ENCODE measurements around the gene CMSS1.

Gene CMSS1

GRCh38 chr3:100140976-100141375 lies 323.3 kb downstream of the CMSS1 start:
- H3K27me3 Mint-ChIP-seq = no peaks in the 10 kb centered on the region
- H3K4me3 Mint-ChIP-seq = no peak overlapping the region
- peaks cover 60% of the 10 kb centered on the region for H3K36me3 Mint-ChIP-seq (ENCODE audit: low read depth)
- peaks cover 26% of the 10 kb centered on the region for H3K9me3 Mint-ChIP-seq
- H3K4me1 Mint-ChIP-seq (ENCODE audit: low read depth) = no peaks in the 10 kb centered on the region
- no peak overlapping the region for H3K27ac Mint-ChIP-seq

- Mint-ChIP-seq H3K27ac (no peak overlapping the region), H3K4me3 (no peak overlapping the region), H3K27me3 (no peaks in the 10 kb centered on the region), H3K4me1 (ENCODE audit: low read depth) (no peaks in the 10 kb centered on the region), H3K36me3 (ENCODE audit: low read depth) (peaks cover 59% of the 10 kb centered on the region), H3K9me3 (peaks cover 26% of the 10 kb centered on the region)
Measured at GRCh38 chr3:100141586-100141985, 323.9 kb downstream of the CMSS1 start.

- H3K4me1 Mint-ChIP-seq (ENCODE audit: low read depth) = no peaks in the 10 kb centered on the region
- peaks cover 26% of the 10 kb centered on the region for H3K9me3 Mint-ChIP-seq
- no peak overlapping the region for H3K27ac Mint-ChIP-seq
- no peaks in the 10 kb centered on the region for H3K27me3 Mint-ChIP-seq
- peaks cover 61% of the 10 kb centered on the region for H3K36me3 Mint-ChIP-seq (ENCODE audit: low read depth)
- no peak overlapping the region for H3K4me3 Mint-ChIP-seq
Measured at GRCh38 chr3:100144255-100144866, 326.7 kb downstream of the CMSS1 start.

GRCh38 chr3:100149130-100149529 lies 331.5 kb downstream of the CMSS1 start:
- Mint-ChIP-seq H3K4me3 (no peak overlapping the region), H3K27ac (no peak overlapping the region), H3K27me3 (no peaks in the 10 kb centered on the region), H3K9me3 (peaks cover 2% of the 10 kb centered on the region), H3K4me1 (ENCODE audit: low read depth) (peaks cover 7% of the 10 kb centered on the region), H3K36me3 (ENCODE audit: low read depth) (peaks cover 67% of the 10 kb centered on the region)

GRCh38 chr3:100149713-100150415 lies 332.2 kb downstream of the CMSS1 start:
- Mint-ChIP-seq H3K27ac (no peak overlapping the region), H3K27me3 (no peaks in the 10 kb centered on the region), H3K9me3 (peaks cover 1% of the 10 kb centered on the region), H3K36me3 (ENCODE audit: low read depth) (peaks cover 70% of the 10 kb centered on the region), H3K4me3 (no peak overlapping the region), H3K4me1 (ENCODE audit: low read depth) (peaks cover 7% of the 10 kb centered on the region)

- no peaks in the 10 kb centered on the region for H3K27me3 Mint-ChIP-seq
- peak overlapping the region; percentile 4 for H3K27ac Mint-ChIP-seq
- peaks cover 7% of the 10 kb centered on the region for H3K9me3 Mint-ChIP-seq
- no peak overlapping the region for H3K4me3 Mint-ChIP-seq
- peaks cover 7% of the 10 kb centered on the region for H3K4me1 Mint-ChIP-seq (ENCODE audit: low read depth)
- peaks cover 75% of the 10 kb centered on the region for H3K36me3 Mint-ChIP-seq (ENCODE audit: low read depth)
Measured at GRCh38 chr3:100150473-100150872, 332.8 kb downstream of the CMSS1 start.

GRCh38 chr3:100151024-100151707 lies 333.5 kb downstream of the CMSS1 start:
- H3K27me3 Mint-ChIP-seq = no peaks in the 10 kb centered on the region

GRCh38 chr3:100154171-100154570 lies 336.5 kb downstream of the CMSS1 start:
- H3K4me3 Mint-ChIP-seq = no peak overlapping the region
- H3K4me1 Mint-ChIP-seq (ENCODE audit: low read depth) = peaks cover 7% of the 10 kb centered on the region
- peaks cover 80% of the 10 kb centered on the region for H3K36me3 Mint-ChIP-seq (ENCODE audit: low read depth)
- no peaks in the 10 kb centered on the region for H3K27me3 Mint-ChIP-seq
- H3K9me3 Mint-ChIP-seq = peaks cover 17% of the 10 kb centered on the region
- no peak overlapping the region for H3K27ac Mint-ChIP-seq

More at GRCh38 chr3:100151024-100151707, 333.5 kb downstream of the CMSS1 start:
- peaks cover 75% of the 10 kb centered on the region for H3K36me3 Mint-ChIP-seq (ENCODE audit: low read depth)
- peaks cover 11% of the 10 kb centered on the region for H3K9me3 Mint-ChIP-seq
- H3K4me3 Mint-ChIP-seq = no peak overlapping the region
- H3K27ac Mint-ChIP-seq = peak overlapping the region; percentile 1
- H3K4me1 Mint-ChIP-seq (ENCODE audit: low read depth) = peaks cover 7% of the 10 kb centered on the region

- Mint-ChIP-seq H3K9me3 (peaks cover 17% of the 10 kb centered on the region), H3K27ac (no peak overlapping the region), H3K36me3 (ENCODE audit: low read depth) (peaks cover 78% of the 10 kb centered on the region)
Measured at GRCh38 chr3:100155128-100155527, 337.5 kb downstream of the CMSS1 start.

GRCh38 chr3:100155590-100155989 lies 337.9 kb downstream of the CMSS1 start:
- Mint-ChIP-seq H3K27me3 (no peaks in the 10 kb centered on the region), H3K4me3 (no peak overlapping the region), H3K9me3 (peaks cover 17% of the 10 kb centered on the region), H3K27ac (no peak overlapping the region), H3K4me1 (ENCODE audit: low read depth) (peaks cover 16% of the 10 kb centered on the region), H3K36me3 (ENCODE audit: low read depth) (peaks cover 78% of the 10 kb centered on the region)

More at GRCh38 chr3:100155128-100155527, 337.5 kb downstream of the CMSS1 start:
- Mint-ChIP-seq H3K27me3 (no peaks in the 10 kb centered on the region), H3K4me3 (no peak overlapping the region), H3K4me1 (ENCODE audit: low read depth) (peaks cover 16% of the 10 kb centered on the region)

GRCh38 chr3:100157685-100158084 lies 340.0 kb downstream of the CMSS1 start:
- peak overlapping the region; percentile 29 for H3K27ac Mint-ChIP-seq
- peaks cover 74% of the 10 kb centered on the region for H3K36me3 Mint-ChIP-seq (ENCODE audit: low read depth)
- H3K4me3 Mint-ChIP-seq = no peak overlapping the region
- H3K27me3 Mint-ChIP-seq = no peaks in the 10 kb centered on the region
- H3K9me3 Mint-ChIP-seq = peaks cover 17% of the 10 kb centered on the region
- H3K4me1 Mint-ChIP-seq (ENCODE audit: low read depth) = peaks cover 10% of the 10 kb centered on the region

- peaks cover 73% of the 10 kb centered on the region for H3K36me3 Mint-ChIP-seq (ENCODE audit: low read depth)
- H3K4me3 Mint-ChIP-seq = no peak overlapping the region
- no peaks in the 10 kb centered on the region for H3K27me3 Mint-ChIP-seq
- no peak overlapping the region for H3K27ac Mint-ChIP-seq
- peaks cover 17% of the 10 kb centered on the region for H3K9me3 Mint-ChIP-seq
- peaks cover 10% of the 10 kb centered on the region for H3K4me1 Mint-ChIP-seq (ENCODE audit: low read depth)
Measured at GRCh38 chr3:100158918-100159330, 341.3 kb downstream of the CMSS1 start.

- Mint-ChIP-seq H3K27ac (peak overlapping the region; percentile 8), H3K36me3 (ENCODE audit: low read depth) (peaks cover 74% of the 10 kb centered on the region), H3K4me1 (ENCODE audit: low read depth) (peaks cover 10% of the 10 kb centered on the region)
Measured at GRCh38 chr3:100159331-100160153, 341.9 kb downstream of the CMSS1 start.

GRCh38 chr3:100160521-100160920 lies 342.9 kb downstream of the CMSS1 start:
- H3K4me1 Mint-ChIP-seq (ENCODE audit: low read depth) = peaks cover 10% of the 10 kb centered on the region
- no peak overlapping the region for H3K27ac Mint-ChIP-seq
- peaks cover 72% of the 10 kb centered on the region for H3K36me3 Mint-ChIP-seq (ENCODE audit: low read depth)
- H3K9me3 Mint-ChIP-seq = peaks cover 9% of the 10 kb centered on the region
- no peak overlapping the region for H3K4me3 Mint-ChIP-seq
- no peaks in the 10 kb centered on the region for H3K27me3 Mint-ChIP-seq

More at GRCh38 chr3:100159331-100160153, 341.9 kb downstream of the CMSS1 start:
- H3K9me3 Mint-ChIP-seq = peaks cover 17% of the 10 kb centered on the region
- H3K27me3 Mint-ChIP-seq = no peaks in the 10 kb centered on the region
- no peak overlapping the region for H3K4me3 Mint-ChIP-seq
